GM12878 (cell line): ENCODE results near the gene SULT1A1. TPM values are rescaled to one million over a fixed set of nuclear protein-coding genes. Genes with fewer than 3 reads are reported as not detected.
A peak's percentile ranks its signal among the peaks of the same experiment; 100 is the strongest.

Experiments
- ATAC-seq: fragments of 200-7000 bp; cut with Tn5 transposase; 3 replicates; pipeline ENCODE4 v1.9.1; 2020; ENCODE audit warnings: mild to moderate bottlenecking, moderate library complexity
- Bru-seq: library from RNA; stranded (reverse); fragments of 400-500 nt; gene quantifications from one replicate; lab custom pipeline; 2021; lab: Mats Ljungman, UMichigan
- BruChase-seq, 2 experiments: library from RNA; stranded (reverse); fragments of 400-500 nt; gene quantifications; one replicate each; lab custom pipeline; 2021; lab: Mats Ljungman, UMichigan
- BruUV-seq: library from RNA; stranded (reverse); fragments of 400-500 nt; replicated peaks from 2 replicates; lab custom pipeline; 2021; lab: Mats Ljungman, UMichigan
- CTCF ChIA-PET: fragments of 300-600 bp; sonication (Branson Sonifier 250); formaldehyde crosslinking; extraction: SDS; loops from one replicate; lab custom pipeline; 2021; ENCODE audit warnings: inconsistent platforms; lab: Yijun Ruan, JAX
- POLR2A ChIA-PET: fragments of 350-600 bp; formaldehyde crosslinking; extraction: SDS; loops from one replicate; lab custom pipeline; 2021; ENCODE audit warnings: inconsistent platforms; lab: Charles Lee
- RAD21 ChIA-PET: fragments of 300-600 bp; sonication (Branson Sonifier 250); formaldehyde crosslinking; loops from one replicate; lab custom pipeline; 2023; ENCODE audit warnings: antibody characterized with exemption; ENCODE audit not compliant: unreplicated experiment; lab: Charles Lee
- SMC1A ChIA-PET: fragments of 300-600 bp; sonication (Branson Sonifier 250); formaldehyde crosslinking; loops from one replicate; lab custom pipeline; 2023; ENCODE audit not compliant: unreplicated experiment, uncharacterized antibody; lab: Charles Lee
- DNase-seq: peaks from one replicate; pipeline ENCODE4 v3.0.0-alpha.2; 2011; ENCODE audit warnings: low read depth, low spot score
- FAIRE-seq: peaks from 3 replicates; lab custom pipeline; 2011; peaks lifted over from hg19 to GRCh38; lab: Jason Lieb, UNC
- H2AFZ ChIP-seq: 2 replicates; pipeline ENCODE4 v1.6.0; 2011; ENCODE audit warnings: low read depth, low read length, control low read depth; ENCODE audit not compliant: control insufficient read depth
- H3K27ac ChIP-seq: 2 replicates; pipeline ENCODE4 v1.5.1; 2011; ENCODE audit warnings: control low read depth; ENCODE audit not compliant: control insufficient read depth, insufficient read depth
- H3K27me3 ChIP-seq, 2 experiments: replicated peaks in 1 of 2; 2 replicates each; pipeline versions ENCODE4 v1.6.0 to v1.6.1; 2011; ENCODE audit warnings: low read length in 1 of 2; ENCODE audit not compliant: control insufficient read depth in 2 of 2, insufficient read depth in 2 of 2
- H3K36me3 ChIP-seq, 2 experiments: 2 replicates each; pipeline ENCODE4 v1.5.1; 2011; ENCODE audit warnings: low read length in 1 of 2; ENCODE audit not compliant: control insufficient read depth in 2 of 2, insufficient read depth in 2 of 2
- H3K4me1 ChIP-seq: 2 replicates; pipeline ENCODE4 v1.6.1; 2011; ENCODE audit warnings: mild to moderate bottlenecking, low read length, moderate library complexity, mixed read lengths; ENCODE audit not compliant: control insufficient read depth, insufficient read depth
- H3K4me2 ChIP-seq: 2 replicates; pipeline ENCODE4 v1.6.0; 2011; ENCODE audit warnings: control low read depth; ENCODE audit not compliant: control insufficient read depth, insufficient read depth
- H3K4me3 ChIP-seq: fragments of 200-600 bp; sonication (generic); 2 replicates; pipeline ENCODE4 v1.5.1; 2016
- H3K79me2 ChIP-seq: 2 replicates; pipeline ENCODE4 v1.6.0; 2011; ENCODE audit warnings: low read length; ENCODE audit not compliant: control insufficient read depth, insufficient read depth
- H3K9ac ChIP-seq: 2 replicates; pipeline ENCODE4 v1.8.0; 2011; ENCODE audit warnings: low read length, control low read depth, mixed read lengths; ENCODE audit not compliant: control insufficient read depth, insufficient read depth
- H3K9me3 ChIP-seq: replicated peaks from 3 replicates; pipeline ENCODE4 v1.5.1; 2011; ENCODE audit warnings: mild to moderate bottlenecking, low read length; ENCODE audit not compliant: control insufficient read depth, insufficient read depth
- H4K20me1 ChIP-seq: 2 replicates; pipeline ENCODE4 v1.6.0; 2011; ENCODE audit not compliant: control insufficient read depth, insufficient read depth
- EP300 ChIP-seq, 2 experiments: fragments of 150-350 bp in 1 of 2; IDR thresholded peaks; 2 replicates each; pipeline ENCODE4 v1.6.1; 2011 to 2012; ENCODE audit warnings: low read depth in 2 of 2, low read length in 2 of 2, borderline replicate concordance in 1 of 2, improper control_type of control experiment in 1 of 2, inconsistent platforms in 1 of 2; ENCODE audit not compliant: control insufficient read depth in 1 of 2
- FOS ChIP-seq: IDR thresholded peaks from 3 replicates; pipeline ENCODE4 v1.6.1; 2011; ENCODE audit warnings: borderline replicate concordance; ENCODE audit not compliant: insufficient read length; ENCODE audit errors: extremely low read depth
- IKZF2 ChIP-seq, 2 experiments: fragments of 450-650 bp; IDR thresholded peaks; 2 replicates each; pipeline ENCODE4 v1.6.1; 2017; ENCODE audit warnings: mild to moderate bottlenecking in 2 of 2, moderate library complexity in 2 of 2
- NRF1 ChIP-seq: conservative IDR thresholded peaks from 2 replicates; pipeline ENCODE4 v1.6.1; 2011; ENCODE audit warnings: mild to moderate bottlenecking, low read depth, low read length, improper control_type of control experiment
- PML ChIP-seq: IDR thresholded peaks from 2 replicates; pipeline ENCODE4 v1.6.1; 2012; ENCODE audit warnings: low read length, inconsistent platforms
- TAF1 ChIP-seq: IDR thresholded peaks from 2 replicates; pipeline ENCODE4 v1.6.1; 2011; ENCODE audit warnings: mild to moderate bottlenecking, low read depth, low read length, borderline replicate concordance
- YBX1 ChIP-seq: fragments of 450-650 bp; IDR thresholded peaks from 2 replicates; pipeline ENCODE4 v1.6.1; 2016; ENCODE audit warnings: antibody characterized with exemption
- YY1 ChIP-seq: IDR thresholded peaks from 2 replicates; pipeline ENCODE4 v1.6.1; 2011; ENCODE audit warnings: low read depth, mild to moderate bottlenecking, low read length
- WGBS: methylation state at CpG from one replicate; pipeline ENCODE4 v1.1.6; 2016; ENCODE audit warnings: low lambda C conversion rate; ENCODE audit not compliant: insufficient replicate concordance, insufficient coverage; ENCODE audit errors: missing lambda C conversion rate; 5-methylcytosine and 5-hydroxymethylcytosine counted together
- in situ Hi-C: fragments of 300-500 bp; cut with MboI; formaldehyde crosslinking; loops from 9 replicates; pipeline ENCODE4 v1.14.3; 2018; ENCODE audit warnings: mixed read lengths
- intact Hi-C: fragments of 100-400 bp; cut with micrococcal nuclease; formaldehyde crosslinking; loops from one replicate; pipeline ENCODE4 v1.14.2; 2022; ENCODE audit not compliant: unreplicated experiment
- long read RNA-seq, 2 experiments: library from polyadenylated mRNA; unstranded; transcript quantifications; one replicate each; pipeline ENCODE4 v2.0.0, GENCODE V29; 2019 to 2020
- polyA minus RNA-seq, 3 experiments: library from RNA; depleted of rRNA, polyadenylated mRNA; stranded (reverse); fragments of >200 nt; gene quantifications; 2 replicates each; pipeline ENCODE4 v1.2.3, GENCODE V29; 2011
- polyA plus RNA-seq, 11 experiments: library from polyadenylated mRNA; depleted of rRNA in 4 of 11; unstranded in 6 of 11; stranded (reverse) in 5 of 11; fragments of >200 nt; fragmentation: Nextera tagmentation in 4 of 11; fragmentation: Illumina TruSeq in 1 of 11; extraction: Ambion mirVana in 4 of 11; extraction: Trizol in 1 of 11; gene quantifications; 1 replicate in 1 of 11; 2 replicates in 10 of 11; pipeline versions ENCODE4 v1.2.1 to v1.2.3, GENCODE V29; 2011 to 2016; ENCODE audit warnings: inconsistent platforms in 2 of 11, missing spikeins in 2 of 11, low read depth in 1 of 11
- total RNA-seq, 4 experiments: library from RNA; depleted of rRNA in 3 of 4; stranded (reverse); fragments of >200 nt in 3 of 4; fragmentation: Illumina TruSeq in 1 of 4; extraction: Trizol in 1 of 4; gene quantifications; 2 replicates each; pipeline versions ENCODE4 v1.2.1 to v1.2.3, GENCODE V29; 2013 to 2021
- TF ChIP-seq, protein P1 (sequence below): IDR thresholded peaks from 2 replicates; pipeline ENCODE4 v1.6.1; 2012; ENCODE audit warnings: low read depth, low read length, improper control_type of control experiment
- TF ChIP-seq, protein P2 (sequence below): fragments of 450-650 bp; IDR thresholded peaks from 2 replicates; pipeline ENCODE4 v1.6.1; 2014; ENCODE audit warnings: mild to moderate bottlenecking
- TF ChIP-seq, protein P3 (sequence below): fragments of 450-650 bp; IDR thresholded peaks from 2 replicates; pipeline ENCODE4 v1.6.1; 2018; ENCODE audit warnings: borderline replicate concordance, mild to moderate bottlenecking; ENCODE audit not compliant: partially characterized antibody

The SULT1A1 gene
- total RNA-seq (2013; cell fraction: nucleolus; rRNA removed), result 0.17 and 0.34 TPM in 2 replicates
- total RNA-seq (2014; rRNA removed) (0.76 and 0.90 TPM in 2 replicates), total RNA-seq (2014; rRNA removed; fragmentation: Illumina TruSeq; extraction: Trizol) (0.46 and 0.54 TPM in 2 replicates), total RNA-seq (2021) (0.40 and 1.2 TPM in 2 replicates), polyA plus RNA-seq (2011; rRNA removed) (0.03 TPM in 1 of 2 replicates, not detected in the other), polyA plus RNA-seq (2014; fragmentation: Illumina TruSeq; extraction: Trizol) (0.52 and 0.76 TPM in 2 replicates), polyA plus RNA-seq (2014; fragmentation: Nextera tagmentation; extraction: Ambion mirVana) (1 to 10 TPM in 1 of 2 experiments, under 1 TPM in 1; 0.44 to 1.5 TPM), polyA plus RNA-seq (2014; rRNA removed) (0.16 and 1.2 TPM in 2 replicates), polyA plus RNA-seq (2016; fragmentation: Nextera tagmentation; extraction: Ambion mirVana) (under 1 TPM in 1 of 2 experiments, not detected in 1; 0.23 TPM), polyA minus RNA-seq (2011; rRNA and poly(A)+ RNA removed) (under 0.01 TPM in 1 of 2 replicates, not detected in the other), Bru-seq, nascent RNA (percentile 13 among the genes with signal in this experiment), BruChase-seq, experiment 1, labeled RNA remaining after a 6-hour chase (percentile 10 among the genes with signal in this experiment), BruChase-seq, experiment 2, labeled RNA remaining after a 2-hour chase (percentile 19 among the genes with signal in this experiment)
- polyA plus RNA-seq (2011; ENCODE audit: low read depth), result 0.10 TPM
- 0.13 and 0.31 TPM in 2 replicates for polyA plus RNA-seq (2011; cell fraction: cytosol; rRNA removed)
- 0.18 and 0.25 TPM in 2 replicates for polyA plus RNA-seq (2011; cell fraction: nucleus; rRNA removed)
- polyA plus RNA-seq (2012), result 0.07 and 0.09 TPM in 2 replicates
- polyA minus RNA-seq (2011; cell fraction: cytosol; rRNA and poly(A)+ RNA removed), result 0.42 TPM in 1 of 2 replicates, not detected in the other
- polyA minus RNA-seq (2011; cell fraction: nucleus; rRNA and poly(A)+ RNA removed), result under 0.01 and 0.38 TPM in 2 replicates
- long read RNA-seq, experiment 1, result 0 reads
- long read RNA-seq, experiment 2, partial matches to known transcripts, result 0 of 2 reads
- long read RNA-seq, experiment 2, other reads (novel, unspliced or antisense), result 0 of 2 reads

DNA sequence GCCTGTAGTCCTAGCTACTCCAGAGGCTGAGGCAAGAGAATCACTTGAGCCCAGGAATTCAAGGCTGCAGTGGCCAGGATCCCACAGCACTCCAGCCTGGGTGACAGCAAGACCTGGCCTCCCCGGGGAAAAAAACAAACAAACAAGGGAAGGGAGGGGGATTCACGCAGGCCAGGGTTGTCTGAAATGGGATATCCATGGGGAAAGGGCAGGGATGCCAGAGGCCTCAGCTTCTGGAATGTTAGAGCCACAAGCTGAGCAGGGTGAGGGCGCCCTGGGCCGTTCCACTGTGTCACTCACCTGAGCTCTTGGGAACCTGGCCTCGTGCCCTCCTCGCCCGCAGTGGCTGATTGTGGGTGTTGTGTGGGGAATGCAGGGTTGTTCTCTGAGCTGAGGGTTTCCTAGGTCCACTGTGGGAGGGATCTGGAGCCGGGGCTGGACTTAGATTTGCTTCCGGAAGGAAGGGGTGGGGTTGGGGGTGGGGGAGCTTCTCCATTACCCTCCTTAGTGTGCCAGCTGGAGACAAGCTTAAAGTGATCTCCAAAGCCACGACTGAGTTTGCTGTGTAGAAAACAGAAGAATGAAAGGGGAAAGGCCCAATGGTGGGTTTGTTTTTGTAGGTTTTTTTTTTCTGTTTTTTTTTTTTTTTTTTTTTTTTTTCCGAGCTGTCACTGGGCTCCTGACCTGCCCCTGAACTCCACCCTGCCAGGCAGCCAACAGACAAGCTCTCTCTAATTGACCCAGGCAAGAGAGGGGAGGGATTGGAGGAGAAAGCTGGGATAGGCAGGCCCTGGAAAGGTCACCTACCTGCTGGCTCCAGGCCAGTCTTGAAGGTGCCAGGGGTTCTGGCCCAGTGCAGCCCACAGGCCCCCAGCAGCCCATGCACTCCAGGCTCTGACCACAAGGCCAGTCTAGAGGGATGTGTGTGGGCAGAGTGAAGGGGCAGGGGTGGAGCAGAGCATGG, at the start of gene SULT1A1:
TSS of gene SULT1A1 (minus strand) at position 414 of the 964 bp plus-strand sequence. CDS start 1,189 bp downstream, outside the sequence.
- in situ Hi-C loops (no loop called here), intact Hi-C loops (no loop called here)
- ChIA-PET POLR2A (interaction anchor here (0.6 kb wide), 1 partner anchor 136 kb away, joined by 4 read pairs; no protein-coding TSS in a partner anchor), RAD21 (interaction anchor here (0.6 kb wide), 1 partner anchor 1036 kb away, joined by 3 read pairs; no protein-coding TSS in a partner anchor), CTCF (interaction anchor here (0.6 to 0.7 kb wide), 4 partner anchors 13 to 395 kb away, joined by 3 to 5 read pairs (median 4); partner anchors contain the start of gene SULT1A2), SMC1A (no interaction called here)
- H3K9me3 ChIP-seq, result no peaks in the 10 kb centered on the region
- no peak within 1 kb of the TSS for H3K4me3 ChIP-seq
- no peaks in the 10 kb centered on the region for H3K4me1 ChIP-seq
- no peak within 1 kb of the TSS for H3K27ac ChIP-seq
- no peak within 1 kb of the TSS for H3K9ac ChIP-seq
- ATAC-seq, result no peak
- WGBS, result 54% methylated on average over 8 of the region's 11 CpGs
- H3K36me3 ChIP-seq, result no peaks in the 10 kb centered on the region
- H3K27me3 ChIP-seq, result no peaks in the 10 kb centered on the region
- H2AFZ ChIP-seq, result no peak within 1 kb of the TSS
- no peak for DNase-seq
- H3K79me2 ChIP-seq, result no peaks in the 10 kb centered on the region
- no peak within 1 kb of the TSS for H3K4me2 ChIP-seq
- no peaks in the 10 kb centered on the region for H4K20me1 ChIP-seq
- no peak for FAIRE-seq
- no TSS peak for BruUV-seq
- TF ChIP-seq, protein P1, sequence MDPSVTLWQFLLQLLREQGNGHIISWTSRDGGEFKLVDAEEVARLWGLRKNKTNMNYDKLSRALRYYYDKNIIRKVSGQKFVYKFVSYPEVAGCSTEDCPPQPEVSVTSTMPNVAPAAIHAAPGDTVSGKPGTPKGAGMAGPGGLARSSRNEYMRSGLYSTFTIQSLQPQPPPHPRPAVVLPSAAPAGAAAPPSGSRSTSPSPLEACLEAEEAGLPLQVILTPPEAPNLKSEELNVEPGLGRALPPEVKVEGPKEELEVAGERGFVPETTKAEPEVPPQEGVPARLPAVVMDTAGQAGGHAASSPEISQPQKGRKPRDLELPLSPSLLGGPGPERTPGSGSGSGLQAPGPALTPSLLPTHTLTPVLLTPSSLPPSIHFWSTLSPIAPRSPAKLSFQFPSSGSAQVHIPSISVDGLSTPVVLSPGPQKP, result no peak
- TF ChIP-seq YBX1 (no peak), TAF1 (no peak), NRF1 (no peak), PML (no peak), FOS (no peak), IKZF2 (IDR thresholded peaks at IDR 0.05) (no peak), EP300 (IDR thresholded peaks at IDR 0.05; ENCODE audit: borderline replicate concordance in 1 of 2, control insufficient read depth in 1 of 2, low read depth in 2 of 2, low read length in 2 of 2) (no peak), YY1 (no peak)
- TF ChIP-seq, protein P2, sequence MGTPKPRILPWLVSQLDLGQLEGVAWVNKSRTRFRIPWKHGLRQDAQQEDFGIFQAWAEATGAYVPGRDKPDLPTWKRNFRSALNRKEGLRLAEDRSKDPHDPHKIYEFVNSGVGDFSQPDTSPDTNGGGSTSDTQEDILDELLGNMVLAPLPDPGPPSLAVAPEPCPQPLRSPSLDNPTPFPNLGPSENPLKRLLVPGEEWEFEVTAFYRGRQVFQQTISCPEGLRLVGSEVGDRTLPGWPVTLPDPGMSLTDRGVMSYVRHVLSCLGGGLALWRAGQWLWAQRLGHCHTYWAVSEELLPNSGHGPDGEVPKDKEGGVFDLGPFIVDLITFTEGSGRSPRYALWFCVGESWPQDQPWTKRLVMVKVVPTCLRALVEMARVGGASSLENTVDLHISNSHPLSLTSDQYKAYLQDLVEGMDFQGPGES, result no peak
- TF ChIP-seq, protein P3, sequence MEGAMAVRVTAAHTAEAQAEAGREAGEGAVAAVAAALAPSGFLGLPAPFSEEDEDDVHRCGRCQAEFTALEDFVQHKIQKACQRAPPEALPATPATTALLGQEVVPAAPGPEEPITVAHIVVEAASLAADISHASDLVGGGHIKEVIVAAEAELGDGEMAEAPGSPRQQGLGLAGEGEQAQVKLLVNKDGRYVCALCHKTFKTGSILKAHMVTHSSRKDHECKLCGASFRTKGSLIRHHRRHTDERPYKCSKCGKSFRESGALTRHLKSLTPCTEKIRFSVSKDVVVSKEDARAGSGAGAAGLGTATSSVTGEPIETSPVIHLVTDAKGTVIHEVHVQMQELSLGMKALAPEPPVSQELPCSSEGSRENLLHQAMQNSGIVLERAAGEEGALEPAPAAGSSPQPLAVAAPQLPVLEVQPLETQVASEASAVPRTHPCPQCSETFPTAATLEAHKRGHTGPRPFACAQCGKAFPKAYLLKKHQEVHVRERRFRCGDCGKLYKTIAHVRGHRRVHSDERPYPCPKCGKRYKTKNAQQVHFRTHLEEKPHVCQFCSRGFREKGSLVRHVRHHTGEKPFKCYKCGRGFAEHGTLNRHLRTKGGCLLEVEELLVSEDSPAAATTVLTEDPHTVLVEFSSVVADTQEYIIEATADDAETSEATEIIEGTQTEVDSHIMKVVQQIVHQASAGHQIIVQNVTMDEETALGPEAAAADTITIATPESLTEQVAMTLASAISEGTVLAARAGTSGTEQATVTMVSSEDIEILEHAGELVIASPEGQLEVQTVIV, result no peak
